ENCODE measurements around the gene SPRTN.

Gene SPRTN

DNA sequence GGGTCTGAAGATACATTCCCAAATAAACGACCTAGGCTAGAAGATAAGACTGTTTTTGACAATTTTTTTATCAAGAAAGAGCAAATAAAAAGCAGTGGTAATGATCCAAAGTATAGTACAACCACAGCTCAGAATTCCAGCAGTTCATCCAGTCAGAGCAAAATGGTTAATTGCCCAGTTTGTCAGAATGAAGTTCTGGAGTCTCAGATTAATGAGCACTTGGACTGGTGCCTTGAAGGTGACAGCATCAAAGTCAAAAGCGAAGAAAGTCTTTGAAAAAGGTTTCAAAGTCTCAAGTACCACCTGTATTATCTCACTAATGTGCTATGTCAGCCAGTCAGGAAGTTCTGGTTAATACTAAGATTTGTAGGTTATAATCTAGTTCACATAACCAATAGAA, 15.0 kb downstream of the SPRTN start:
- H3K79me2 ChIP-seq (ENCODE audit: insufficient read depth, low read length) = no peaks in the 10 kb centered on the region
- H3K9ac ChIP-seq (ENCODE audit: low read depth, low read length, poor library complexity, severe bottlenecking) = no peak overlapping the region
- H3K27me3 ChIP-seq (ENCODE audit: insufficient read depth, low read length, poor library complexity, severe bottlenecking) = no peaks in the 10 kb centered on the region
- no peaks in the 10 kb centered on the region for H3K9me3 ChIP-seq (ENCODE audit: insufficient read depth, low read depth, low read length)
- no peak overlapping the region for H3K4me3 ChIP-seq (ENCODE audit: low read length, poor library complexity, severe bottlenecking)
- H3F3A ChIP-seq (ENCODE audit: low read depth) = no peaks in the 10 kb centered on the region
- H3K4me1 ChIP-seq (ENCODE audit: insufficient read depth, low read length, poor library complexity, severe bottlenecking) = no peaks in the 10 kb centered on the region
- H3K4me2 ChIP-seq (ENCODE audit: low read depth, low read length, poor library complexity, severe bottlenecking) = no peak overlapping the region
- TF ChIP-seq EZH2phosphoT487 (IDR thresholded peaks at IDR 0.05; ENCODE audit: borderline replicate concordance) = no peak
- TF ChIP-seq, protein P1, sequence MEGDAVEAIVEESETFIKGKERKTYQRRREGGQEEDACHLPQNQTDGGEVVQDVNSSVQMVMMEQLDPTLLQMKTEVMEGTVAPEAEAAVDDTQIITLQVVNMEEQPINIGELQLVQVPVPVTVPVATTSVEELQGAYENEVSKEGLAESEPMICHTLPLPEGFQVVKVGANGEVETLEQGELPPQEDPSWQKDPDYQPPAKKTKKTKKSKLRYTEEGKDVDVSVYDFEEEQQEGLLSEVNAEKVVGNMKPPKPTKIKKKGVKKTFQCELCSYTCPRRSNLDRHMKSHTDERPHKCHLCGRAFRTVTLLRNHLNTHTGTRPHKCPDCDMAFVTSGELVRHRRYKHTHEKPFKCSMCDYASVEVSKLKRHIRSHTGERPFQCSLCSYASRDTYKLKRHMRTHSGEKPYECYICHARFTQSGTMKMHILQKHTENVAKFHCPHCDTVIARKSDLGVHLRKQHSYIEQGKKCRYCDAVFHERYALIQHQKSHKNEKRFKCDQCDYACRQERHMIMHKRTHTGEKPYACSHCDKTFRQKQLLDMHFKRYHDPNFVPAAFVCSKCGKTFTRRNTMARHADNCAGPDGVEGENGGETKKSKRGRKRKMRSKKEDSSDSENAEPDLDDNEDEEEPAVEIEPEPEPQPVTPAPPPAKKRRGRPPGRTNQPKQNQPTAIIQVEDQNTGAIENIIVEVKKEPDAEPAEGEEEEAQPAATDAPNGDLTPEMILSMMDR (conservative IDR thresholded peaks at IDR 0.05; ENCODE audit: low read length) = no peak
- no peaks in the 10 kb centered on the region for H3K9me2 ChIP-seq (replicated peaks; ENCODE audit: low read depth, low read length)
- no peaks in the 10 kb centered on the region for H4K20me1 ChIP-seq (ENCODE audit: insufficient read depth, low read length, poor library complexity, severe bottlenecking)
- no peak overlapping the region for H2AFZ ChIP-seq (ENCODE audit: low read length)
- peaks cover 51% of the 10 kb centered on the region for H3K36me3 ChIP-seq (ENCODE audit: insufficient read depth, low read length)

DNA sequence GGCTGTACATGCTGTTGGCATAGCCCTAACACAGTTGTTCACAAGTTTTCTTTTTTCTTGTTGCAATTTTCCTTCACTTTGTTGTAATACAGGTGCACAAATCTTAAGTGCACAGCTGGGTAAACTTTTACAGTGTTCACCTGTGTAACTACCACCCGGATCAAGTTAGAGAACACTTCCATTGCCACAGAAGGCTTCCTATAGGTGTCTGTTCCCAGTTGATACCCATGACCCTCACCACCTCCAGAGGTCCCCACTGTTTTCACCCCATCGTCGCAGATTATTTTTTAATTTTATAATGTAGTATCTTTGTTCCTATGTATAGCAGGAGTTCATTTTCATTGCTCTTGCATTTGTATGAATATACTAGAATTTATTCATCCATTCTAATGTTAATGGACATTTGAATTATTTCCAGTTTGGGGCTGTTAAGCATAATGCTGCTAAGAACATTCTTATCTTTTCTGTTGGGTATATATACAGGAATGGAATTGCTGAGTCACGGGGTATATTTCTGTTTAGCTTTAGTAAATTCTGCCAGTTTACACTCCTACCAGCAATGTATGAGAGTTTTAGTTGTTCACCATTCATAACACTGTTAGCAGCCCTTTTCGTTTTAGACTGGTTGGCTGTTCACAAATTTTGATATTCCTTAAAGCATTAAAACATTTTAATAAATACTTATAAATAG, 16.4 kb downstream of the SPRTN start:
- no peak overlapping the region for H3K9ac ChIP-seq (ENCODE audit: low read depth, low read length, poor library complexity, severe bottlenecking)
- TF ChIP-seq EZH2phosphoT487 (IDR thresholded peaks at IDR 0.05; ENCODE audit: borderline replicate concordance) = no peak
- TF ChIP-seq, protein P1 (conservative IDR thresholded peaks at IDR 0.05; ENCODE audit: low read length) = no peak
- no peaks in the 10 kb centered on the region for H3K9me3 ChIP-seq (ENCODE audit: insufficient read depth, low read depth, low read length)
- H3K36me3 ChIP-seq (ENCODE audit: insufficient read depth, low read length) = peaks cover 37% of the 10 kb centered on the region
- no peaks in the 10 kb centered on the region for H3K4me1 ChIP-seq (ENCODE audit: insufficient read depth, low read length, poor library complexity, severe bottlenecking)
- H3K9me2 ChIP-seq (replicated peaks; ENCODE audit: low read depth, low read length) = no peaks in the 10 kb centered on the region
- no peak overlapping the region for H3K4me2 ChIP-seq (ENCODE audit: low read depth, low read length, poor library complexity, severe bottlenecking)
- no peak overlapping the region for H3K4me3 ChIP-seq (ENCODE audit: low read length, poor library complexity, severe bottlenecking)
- no peaks in the 10 kb centered on the region for H3K27me3 ChIP-seq (ENCODE audit: insufficient read depth, low read length, poor library complexity, severe bottlenecking)
- H3F3A ChIP-seq (ENCODE audit: low read depth) = no peaks in the 10 kb centered on the region
- H4K20me1 ChIP-seq (ENCODE audit: insufficient read depth, low read length, poor library complexity, severe bottlenecking) = no peaks in the 10 kb centered on the region
- no peaks in the 10 kb centered on the region for H3K79me2 ChIP-seq (ENCODE audit: insufficient read depth, low read length)
- no peak overlapping the region for H2AFZ ChIP-seq (ENCODE audit: low read length)

DNA sequence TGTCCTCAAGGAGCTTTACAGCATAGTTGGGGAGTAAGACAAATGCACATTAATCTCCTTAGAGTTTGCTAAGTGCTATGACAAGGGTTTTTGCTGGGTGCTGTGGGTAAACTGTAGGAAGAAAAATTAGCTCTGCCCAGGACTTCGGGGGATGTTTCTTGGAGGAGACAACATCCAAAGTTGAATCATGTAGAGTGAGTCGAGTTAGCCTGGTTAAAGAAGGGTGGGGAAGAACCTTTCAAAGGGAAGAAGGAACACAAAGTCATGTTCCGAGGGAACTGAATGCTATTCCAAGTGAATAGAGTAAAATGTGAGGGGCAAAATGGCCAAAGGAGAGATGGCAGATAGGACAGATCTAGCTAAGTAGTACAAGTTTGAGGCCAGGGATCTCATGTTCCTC, 17.1 kb downstream of the SPRTN start:
- Histone ChIP-seq H3F3A (ENCODE audit: low read depth) (no peaks in the 10 kb centered on the region), H4K20me1 (ENCODE audit: insufficient read depth, low read length, poor library complexity, severe bottlenecking) (no peaks in the 10 kb centered on the region), H3K4me3 (ENCODE audit: low read length, poor library complexity, severe bottlenecking) (no peak overlapping the region), H2AFZ (ENCODE audit: low read length) (no peak overlapping the region), H3K36me3 (ENCODE audit: insufficient read depth, low read length) (peaks cover 31% of the 10 kb centered on the region), H3K27me3 (ENCODE audit: insufficient read depth, low read length, poor library complexity, severe bottlenecking) (no peaks in the 10 kb centered on the region), H3K9me3 (ENCODE audit: insufficient read depth, low read depth, low read length) (no peaks in the 10 kb centered on the region), H3K4me1 (ENCODE audit: insufficient read depth, low read length, poor library complexity, severe bottlenecking) (no peaks in the 10 kb centered on the region), H3K79me2 (ENCODE audit: insufficient read depth, low read length) (no peaks in the 10 kb centered on the region), H3K9me2 (replicated peaks; ENCODE audit: low read depth, low read length) (no peaks in the 10 kb centered on the region), H3K9ac (ENCODE audit: low read depth, low read length, poor library complexity, severe bottlenecking) (no peak overlapping the region), H3K4me2 (ENCODE audit: low read depth, low read length, poor library complexity, severe bottlenecking) (no peak overlapping the region)
- no peak for TF ChIP-seq EZH2phosphoT487 (IDR thresholded peaks at IDR 0.05; ENCODE audit: borderline replicate concordance)
- TF ChIP-seq, protein P1 (conservative IDR thresholded peaks at IDR 0.05; ENCODE audit: low read length) = no peak

Measured in Loucy (cell line).